ENCODE data around the gene ADARB1. TPM values are rescaled to one million over a fixed set of nuclear protein-coding genes. Genes with fewer than 3 reads are reported as not detected.

Gene ADARB1
- total and polyA plus RNA-seq, 9 of the 15 experiments (the other 6 are each of a cell fraction or from before 2014, with no cell fraction given): 6.7 to 16.0 (median 8.3) TPM

GRCh38 chr21:45264146-45264911 lies 189.9 kb downstream of the ADARB1 start:
- ChIA-PET CTCF (ENCODE audit: low intra/inter-chr PET ratio) (no interaction called here), POLR2A (interaction anchor here (0.5 to 1.5 kb wide), 7 partner anchors 8 to 241 kb away, joined by 3 to 6 read pairs (median 3); no protein-coding TSS in a partner anchor)
- peaks cover 2 to 3% of the 10 kb centered on the region in 2 experiments; a peak in 2 of 5 replicates for H3K27me3 ChIP-seq (ENCODE audit: control insufficient read depth in 2 of 2, insufficient read depth in 2 of 2, low read length in 2 of 2)
- no peak overlapping the region for H2AFZ ChIP-seq (ENCODE audit: low read depth, low read length)
- no peak overlapping the region for H3K9ac ChIP-seq (ENCODE audit: insufficient read depth in 1 of 2, low read depth in 2 of 2, low read length in 2 of 2)
- no peaks in the 10 kb centered on the region for H3K9me1 ChIP-seq (ENCODE audit: control insufficient read depth, insufficient read depth, low read length)
- no peak overlapping the region for H3K4me2 ChIP-seq (ENCODE audit: insufficient read depth, low read length)
- no TSS peak for BruUV-seq (replicated peaks)
- ATAC-seq: no peak
- intact Hi-C loops (cut with micrococcal nuclease) (no loop called here), in situ Hi-C loops (cut with MboI) (no loop called here)
- WGBS (ENCODE audit: insufficient coverage, low coverage, missing lambda C conversion rate): 86% methylated on average over 19 of the region's 23 CpGs
- H3K79me2 ChIP-seq (ENCODE audit: control insufficient read depth, insufficient read depth, low read length): no peaks in the 10 kb centered on the region
- TF ChIP-seq ESRRA (IDR thresholded peaks at IDR 0.05; ENCODE audit: borderline replicate concordance, low read depth) (peak; percentile 79), ZNF384 (IDR thresholded peaks at IDR 0.05; ENCODE audit: low read depth, low read length) (no peak)
- no peak for FAIRE-seq
- H3K27ac ChIP-seq (ENCODE audit: extremely low read depth, low read depth, low read length): no peak overlapping the region
- no peaks in the 10 kb centered on the region for H4K20me1 ChIP-seq (replicated peaks; ENCODE audit: control insufficient read depth, insufficient read depth, low read length)
- no peaks in the 10 kb centered on the region for H3K9me3 ChIP-seq (replicated peaks; ENCODE audit: control insufficient read depth, insufficient read depth, low read depth, low read length)
- peaks cover 0 to 6% of the 10 kb centered on the region in 2 experiments; a peak in 1 of 5 replicates for H3K4me1 ChIP-seq (replicated peaks in 1 of 2; ENCODE audit: control insufficient read depth in 2 of 2, insufficient read depth in 2 of 2, low read length in 2 of 2)
- no peak overlapping the region for H3K4me3 ChIP-seq
- DNase-seq (ENCODE audit: extremely low read depth in 1 of 4, low spot score in 3 of 4): no peak
- peaks cover 35% of the 10 kb centered on the region; the same call in 2 of the 3 replicates for H3K36me3 ChIP-seq (ENCODE audit: control insufficient read depth, insufficient read depth, low read length)

GRCh38 chr21:45264912-45265515 lies 190.6 kb downstream of the ADARB1 start:
- DNase-seq (ENCODE audit: extremely low read depth in 1 of 4, low spot score in 3 of 4) (no peak), FAIRE-seq (no peak), ATAC-seq (no peak)
- H3K27ac ChIP-seq (ENCODE audit: extremely low read depth, low read depth, low read length): no peak overlapping the region
- H3K4me1 ChIP-seq (replicated peaks in 1 of 2; ENCODE audit: control insufficient read depth in 2 of 2, insufficient read depth in 2 of 2, low read length in 2 of 2): peaks cover 0 to 6% of the 10 kb centered on the region in 2 experiments; a peak in 1 of 5 replicates
- no peaks in the 10 kb centered on the region for H4K20me1 ChIP-seq (replicated peaks; ENCODE audit: control insufficient read depth, insufficient read depth, low read length)
- no peak overlapping the region for H2AFZ ChIP-seq (ENCODE audit: low read depth, low read length)
- H3K9ac ChIP-seq (ENCODE audit: insufficient read depth in 1 of 2, low read depth in 2 of 2, low read length in 2 of 2): no peak overlapping the region
- in situ Hi-C loops (cut with MboI) (no loop called here), intact Hi-C loops (cut with micrococcal nuclease) (no loop called here)
- no peak for TF ChIP-seq ZNF561 (CRISPR knock-in tag; conservative IDR thresholded peaks at IDR 0.05)
- TF ChIP-seq CHD2 (IDR thresholded peaks at IDR 0.05; ENCODE audit: low read depth, low read length): no peak
- 0 out of 2 replicates have a peak, but pooled peaks have one; percentile 17 for TF ChIP-seq POLR2G (IDR thresholded peaks at IDR 0.05; ENCODE audit: low read depth, low read length)
- TF ChIP-seq ZBTB12 (CRISPR knock-in tag; IDR thresholded peaks at IDR 0.05): no peak
- 96% methylated on average over 27 of the region's 34 CpGs for WGBS (ENCODE audit: insufficient coverage, low coverage, missing lambda C conversion rate)
- BruUV-seq (replicated peaks): no TSS peak
- no peaks in the 10 kb centered on the region for H3K9me1 ChIP-seq (ENCODE audit: control insufficient read depth, insufficient read depth, low read length)
- ChIA-PET POLR2A (interaction anchor here (0.5 to 1.5 kb wide), 5 partner anchors 8 to 242 kb away, joined by 3 to 6 read pairs (median 4); no protein-coding TSS in a partner anchor), CTCF (ENCODE audit: low intra/inter-chr PET ratio) (no interaction called here)
- H3K27me3 ChIP-seq (ENCODE audit: control insufficient read depth in 2 of 2, insufficient read depth in 2 of 2, low read length in 2 of 2): peaks cover 0 to 3% of the 10 kb centered on the region in 2 experiments; a peak in 1 of 5 replicates
- no peak overlapping the region for H3K4me3 ChIP-seq
- H3K79me2 ChIP-seq (ENCODE audit: control insufficient read depth, insufficient read depth, low read length): no peaks in the 10 kb centered on the region
- no peak overlapping the region for H3K4me2 ChIP-seq (ENCODE audit: insufficient read depth, low read length)
- H3K9me3 ChIP-seq (replicated peaks; ENCODE audit: control insufficient read depth, insufficient read depth, low read depth, low read length): no peaks in the 10 kb centered on the region
- H3K36me3 ChIP-seq (ENCODE audit: control insufficient read depth, insufficient read depth, low read length): peaks cover 35% of the 10 kb centered on the region; the same call in 2 of the 3 replicates

Data from K562 (cell line).